ENCODE data around the gene NKTR. TPM values are rescaled to one million over a fixed set of nuclear protein-coding genes. Genes with fewer than 3 reads are reported as not detected.

NKTR gene
- total RNA-seq = 100 to 1,000 TPM; 130 to 244 (median 148) TPM

DNA sequence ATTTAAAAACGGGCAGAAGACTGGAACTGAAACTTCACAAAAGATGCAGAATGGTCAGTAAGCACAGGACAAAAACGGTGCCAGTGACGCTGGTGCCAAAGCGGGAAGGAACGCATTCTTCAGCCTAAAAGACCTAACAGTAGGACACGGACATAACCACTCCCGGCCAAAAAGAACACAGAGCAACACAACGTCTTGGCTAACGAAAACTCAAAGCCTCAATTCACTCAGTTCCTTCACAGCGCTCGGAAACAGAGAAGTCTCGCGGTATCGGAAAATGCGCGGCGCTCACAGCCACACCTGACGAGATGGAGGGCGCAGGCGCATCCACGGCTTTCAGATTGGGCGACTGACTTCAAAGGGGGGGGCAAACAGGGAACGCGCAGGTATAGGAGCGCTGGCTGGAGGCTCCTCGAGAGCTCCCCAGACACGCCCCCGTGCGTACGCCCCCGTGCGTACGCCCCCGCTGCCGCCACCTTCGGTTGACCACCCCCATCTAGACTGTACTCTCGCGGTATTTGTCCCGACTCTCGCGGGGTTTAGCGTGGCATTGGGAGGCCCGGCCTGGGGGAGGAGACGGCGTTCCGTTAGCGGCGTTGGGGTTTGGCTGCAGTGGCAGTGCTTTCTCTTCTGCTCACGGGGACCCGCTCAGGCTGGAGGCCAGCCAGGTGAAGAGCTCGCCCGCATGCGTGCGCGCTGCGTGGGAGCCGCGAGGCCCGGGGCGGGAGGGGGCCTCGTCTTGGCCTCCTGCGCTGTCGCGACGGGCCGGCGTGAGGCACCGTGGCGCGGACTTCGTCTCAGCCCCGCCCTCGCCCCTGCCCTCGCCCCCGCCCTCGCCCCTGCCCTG is at the start of gene NKTR:
Gene NKTR (plus strand): TSS at position 576 of the 847 bp plus-strand sequence. CDS start 321 bp downstream, outside the sequence.
- TF ChIP-seq, protein P1, sequence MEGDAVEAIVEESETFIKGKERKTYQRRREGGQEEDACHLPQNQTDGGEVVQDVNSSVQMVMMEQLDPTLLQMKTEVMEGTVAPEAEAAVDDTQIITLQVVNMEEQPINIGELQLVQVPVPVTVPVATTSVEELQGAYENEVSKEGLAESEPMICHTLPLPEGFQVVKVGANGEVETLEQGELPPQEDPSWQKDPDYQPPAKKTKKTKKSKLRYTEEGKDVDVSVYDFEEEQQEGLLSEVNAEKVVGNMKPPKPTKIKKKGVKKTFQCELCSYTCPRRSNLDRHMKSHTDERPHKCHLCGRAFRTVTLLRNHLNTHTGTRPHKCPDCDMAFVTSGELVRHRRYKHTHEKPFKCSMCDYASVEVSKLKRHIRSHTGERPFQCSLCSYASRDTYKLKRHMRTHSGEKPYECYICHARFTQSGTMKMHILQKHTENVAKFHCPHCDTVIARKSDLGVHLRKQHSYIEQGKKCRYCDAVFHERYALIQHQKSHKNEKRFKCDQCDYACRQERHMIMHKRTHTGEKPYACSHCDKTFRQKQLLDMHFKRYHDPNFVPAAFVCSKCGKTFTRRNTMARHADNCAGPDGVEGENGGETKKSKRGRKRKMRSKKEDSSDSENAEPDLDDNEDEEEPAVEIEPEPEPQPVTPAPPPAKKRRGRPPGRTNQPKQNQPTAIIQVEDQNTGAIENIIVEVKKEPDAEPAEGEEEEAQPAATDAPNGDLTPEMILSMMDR (IDR thresholded peaks at IDR 0.05; ENCODE audit: low read depth) = no peak

DNA sequence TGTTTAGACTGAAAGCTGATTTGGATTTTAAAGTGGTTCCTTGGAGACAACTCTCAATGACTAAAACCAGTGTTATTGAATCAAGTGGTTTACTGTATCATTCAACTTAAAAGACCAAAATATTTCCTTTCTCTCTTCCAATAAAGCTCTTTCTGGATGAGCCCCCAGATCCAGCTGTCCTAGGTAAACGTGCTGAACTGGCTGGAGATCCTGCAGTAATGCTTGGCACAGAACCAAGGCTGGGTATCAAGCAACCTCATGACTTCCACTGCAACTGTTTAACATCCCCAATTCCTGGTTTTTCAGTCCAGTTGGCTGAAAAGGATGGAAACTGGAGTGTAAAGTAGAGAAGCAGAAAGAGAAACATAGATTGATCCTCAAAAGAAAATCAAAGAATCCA is 47.7 kb upstream of the NKTR start:
- TF ChIP-seq, protein P1 (IDR thresholded peaks at IDR 0.05; ENCODE audit: low read depth) = no peak

DNA sequence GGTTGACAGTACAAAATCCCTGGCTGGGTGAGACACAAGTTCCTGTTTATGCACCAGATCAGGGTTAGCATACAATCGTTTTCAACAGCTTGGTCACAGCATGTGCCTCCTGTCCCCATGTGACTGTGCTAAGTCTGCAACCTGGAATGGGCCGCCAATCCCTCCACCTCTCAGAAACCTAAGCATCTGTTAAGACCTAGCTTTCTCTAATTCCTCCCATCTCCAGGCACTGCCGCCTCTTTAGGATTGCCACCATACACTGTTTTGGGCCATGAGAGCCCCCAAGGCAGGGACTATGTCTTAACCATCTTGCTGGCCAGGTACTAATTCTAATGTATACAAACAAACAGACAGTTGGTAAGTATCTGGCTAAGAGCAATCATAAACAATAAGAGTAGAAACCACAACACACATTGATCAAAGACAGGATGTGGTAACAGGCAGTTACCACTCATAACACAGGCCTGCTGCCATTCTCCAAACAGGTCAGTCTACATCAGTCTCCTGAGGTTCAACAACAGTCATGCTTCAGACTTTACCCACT is 44.3 kb upstream of the NKTR start:
- TF ChIP-seq, protein P1 (IDR thresholded peaks at IDR 0.05; ENCODE audit: low read depth) = no peak

DNA sequence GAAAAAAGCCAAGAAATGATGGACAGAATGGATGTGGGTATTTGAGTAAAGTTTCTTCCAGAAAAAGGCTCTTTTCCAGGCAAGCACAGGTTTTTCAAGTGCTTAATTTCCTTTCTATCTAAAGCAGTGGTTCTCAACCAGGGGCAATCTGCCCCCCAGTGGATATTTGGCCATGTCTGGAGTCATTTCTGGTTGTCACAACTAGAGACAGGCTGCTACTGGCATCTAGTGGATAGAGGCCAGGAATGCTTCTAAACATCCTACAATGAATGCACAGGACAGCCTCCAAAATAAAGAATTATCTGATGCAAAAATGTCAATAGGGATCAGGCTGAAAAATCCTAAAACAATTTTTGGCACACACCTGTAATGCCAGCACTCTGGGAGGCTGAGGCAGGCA is 42.6 kb upstream of the NKTR start:
- TF ChIP-seq, protein P1 (IDR thresholded peaks at IDR 0.05; ENCODE audit: low read depth) = no peak

DNA sequence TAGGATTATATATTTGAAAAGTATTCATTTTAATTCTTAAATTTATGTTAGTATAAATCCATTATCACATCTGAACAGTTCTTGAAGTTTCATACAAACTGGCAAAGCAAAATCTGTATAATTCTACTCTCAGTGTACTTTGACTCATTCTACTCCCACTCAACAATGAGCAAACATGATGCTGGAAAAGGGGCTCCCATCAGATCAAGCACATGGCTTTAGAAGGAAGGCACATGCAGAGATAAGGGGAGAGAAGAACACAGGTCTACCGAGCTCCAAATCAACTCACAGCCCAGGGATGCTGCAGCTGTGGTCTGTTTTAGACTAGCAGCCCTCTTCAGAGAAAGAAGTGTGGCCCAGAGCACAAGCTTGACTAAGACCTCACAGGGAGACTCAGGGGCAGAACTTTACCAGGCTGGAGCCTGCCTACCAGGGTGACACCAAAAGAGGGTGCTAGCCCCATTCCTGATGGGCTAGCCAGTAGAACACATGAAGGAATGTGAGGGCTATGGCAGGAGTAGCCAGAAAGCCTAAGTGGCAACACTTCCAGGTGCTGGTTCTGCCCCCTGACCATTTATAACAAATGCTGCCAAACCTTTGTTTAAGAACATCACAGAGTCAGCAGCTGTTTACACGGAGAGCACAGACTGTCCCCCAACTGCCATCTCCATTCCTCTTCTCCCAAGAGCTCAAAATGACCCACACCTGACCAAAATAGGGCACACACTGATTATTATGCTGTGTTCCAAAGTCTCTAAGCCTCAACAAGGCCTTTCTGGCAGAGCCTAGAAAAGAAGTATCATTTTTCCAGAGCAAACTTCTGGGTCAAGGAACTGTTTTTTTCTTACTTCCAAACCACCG is 38.2 kb upstream of the NKTR start:
- TF ChIP-seq, protein P1 (IDR thresholded peaks at IDR 0.05; ENCODE audit: low read depth) = no peak

DNA sequence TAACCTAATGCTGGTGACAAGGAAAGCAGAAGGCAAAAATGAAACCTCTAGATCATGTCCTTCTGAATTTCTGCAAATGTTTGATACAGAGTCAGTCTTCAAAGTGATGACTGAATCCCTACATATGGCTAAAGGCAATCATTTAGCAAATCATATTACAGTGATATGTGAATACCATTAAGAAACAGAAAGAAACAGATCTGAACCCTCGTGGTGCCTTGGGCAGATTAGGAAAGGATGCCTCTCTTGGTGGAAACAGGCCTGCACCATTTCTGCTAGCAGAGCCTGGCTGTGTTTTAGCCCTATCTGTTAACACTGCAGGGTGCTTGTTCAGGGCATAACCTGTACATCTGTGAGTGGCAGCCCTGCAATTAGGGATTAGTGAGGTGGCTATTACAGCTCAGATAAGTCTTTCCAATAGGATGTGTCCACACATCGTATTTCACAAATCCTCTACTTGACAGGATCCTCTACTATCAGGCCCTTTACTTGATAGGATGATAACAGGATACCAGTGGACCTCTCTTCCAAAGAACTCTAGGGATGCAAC is 30.8 kb upstream of the NKTR start:
- TF ChIP-seq, protein P1 (IDR thresholded peaks at IDR 0.05; ENCODE audit: low read depth) = no peak

All from subcutaneous adipose tissue (tissue), 4 donors.